ENCODE data around the gene RIOK3.
A peak's percentile ranks its signal among the peaks of the same experiment; 100 is the strongest.
"Not testable (repeated sequence)": the region's sequence is repeated elsewhere in the genome, so short reads cannot be mapped to it uniquely, and the experiment has no call there.

Gene RIOK3

DNA sequence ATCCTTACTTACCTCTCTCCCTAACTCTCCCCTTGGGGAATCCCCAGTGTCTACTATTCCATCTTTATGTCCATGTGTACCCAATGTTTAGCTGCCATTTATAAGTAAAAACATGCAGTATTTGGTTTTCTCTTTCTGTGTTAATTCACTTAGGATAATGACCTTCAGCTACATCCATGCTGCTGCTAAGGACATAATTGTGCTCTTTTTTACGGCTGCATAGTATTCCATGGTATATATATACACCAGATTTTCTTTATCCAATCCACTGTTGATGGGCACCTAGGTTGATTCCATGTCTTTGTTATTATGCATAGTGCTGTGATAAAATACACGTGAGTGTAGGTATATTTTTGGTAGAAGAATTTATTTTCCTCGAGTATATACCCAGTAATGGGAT is 24.3 kb upstream of the RIOK3 start:
- Histone ChIP-seq H3K9me3 (ENCODE audit: control insufficient read depth, insufficient read depth, low read length) (no peaks in the 10 kb centered on the region), H3K27me3 (ENCODE audit: control insufficient read depth, insufficient read depth, low read length) (no peaks in the 10 kb centered on the region), H3K36me3 (ENCODE audit: control insufficient read depth, insufficient read depth, low read length) (no peaks in the 10 kb centered on the region), H3K27ac (ENCODE audit: low read length) (no peak overlapping the region), H3K4me1 (ENCODE audit: control insufficient read depth, insufficient read depth, low read length) (no peaks in the 10 kb centered on the region), H3K4me3 (ENCODE audit: low read length) (no peak overlapping the region)
- DNase-seq (ENCODE audit: low read depth, low spot score), result no peak
- no CpG with 5 or more reads among the region's 3 CpGs for WGBS (ENCODE audit: insufficient coverage, insufficient read length)

DNA sequence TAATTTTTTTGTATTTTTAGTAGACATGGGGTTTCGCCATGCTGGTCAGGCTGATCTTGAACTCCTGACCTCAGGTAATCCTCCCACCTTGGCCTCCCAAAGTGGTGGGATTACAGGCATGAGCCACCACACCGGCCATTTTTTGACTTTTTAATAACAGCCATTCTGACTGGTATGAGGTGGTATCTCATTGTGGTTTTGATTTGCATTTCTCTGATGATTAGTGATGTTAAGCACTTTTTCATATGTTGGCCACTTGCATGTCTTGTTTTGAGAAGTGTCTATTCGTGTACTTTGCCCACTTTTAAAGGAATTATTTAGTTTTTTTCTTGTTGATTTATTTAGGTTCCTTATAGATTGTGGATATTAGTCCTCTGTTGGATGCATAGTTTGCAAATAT is 23.5 kb upstream of the RIOK3 start:
- whole genome bisulfite sequencing (ENCODE audit: insufficient coverage, insufficient read length), result no CpG with 5 or more reads among the region's 3 CpGs
- not testable (repeated sequence) for H3K9me3 ChIP-seq (ENCODE audit: control insufficient read depth, insufficient read depth, low read length); H3K4me1 ChIP-seq (ENCODE audit: control insufficient read depth, insufficient read depth, low read length); H3K36me3 ChIP-seq (ENCODE audit: control insufficient read depth, insufficient read depth, low read length); H3K27me3 ChIP-seq (ENCODE audit: control insufficient read depth, insufficient read depth, low read length); H3K27ac ChIP-seq (ENCODE audit: low read length); H3K4me3 ChIP-seq (ENCODE audit: low read length); DNase-seq (ENCODE audit: low read depth, low spot score)

DNA sequence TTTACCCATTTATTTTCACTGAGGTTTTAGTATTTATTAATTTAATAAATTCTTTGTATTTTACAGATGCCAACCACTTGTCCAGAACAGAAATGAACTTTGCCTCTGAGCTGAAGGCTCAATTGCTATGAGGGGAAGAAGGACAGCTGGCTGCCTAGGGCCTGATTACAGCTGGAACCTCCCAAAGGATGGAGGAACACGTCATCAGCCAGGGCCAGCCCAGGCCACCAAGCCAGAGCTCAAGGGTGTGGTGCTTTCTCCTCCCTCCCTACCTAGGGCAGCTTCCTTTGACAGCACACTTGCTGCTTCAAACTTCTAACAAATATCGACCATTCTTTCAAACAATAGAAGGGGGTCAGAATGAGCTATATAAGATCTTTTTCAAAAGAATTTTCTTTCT is 19.7 kb upstream of the RIOK3 start:
- no peak overlapping the region for H3K4me3 ChIP-seq (ENCODE audit: low read length)
- WGBS (ENCODE audit: insufficient coverage, insufficient read length), result no CpG with 5 or more reads among the region's 2 CpGs
- no peaks in the 10 kb centered on the region for H3K27me3 ChIP-seq (ENCODE audit: control insufficient read depth, insufficient read depth, low read length)
- peaks cover 2% of the 10 kb centered on the region; the same call in 1 of the 2 replicates for H3K4me1 ChIP-seq (ENCODE audit: control insufficient read depth, insufficient read depth, low read length)
- H3K36me3 ChIP-seq (ENCODE audit: control insufficient read depth, insufficient read depth, low read length), result no peaks in the 10 kb centered on the region
- no peaks in the 10 kb centered on the region for H3K9me3 ChIP-seq (ENCODE audit: control insufficient read depth, insufficient read depth, low read length)
- DNase-seq (ENCODE audit: low read depth, low spot score), result no peak
- no peak overlapping the region for H3K27ac ChIP-seq (ENCODE audit: low read length)

GRCh38 chr18:23437357-23438045 is 15.6 kb upstream of the RIOK3 start:
- Histone ChIP-seq H3K36me3 (ENCODE audit: control insufficient read depth, insufficient read depth, low read length) (no peaks in the 10 kb centered on the region), H3K27ac (ENCODE audit: low read length) (no peak overlapping the region), H3K27me3 (ENCODE audit: control insufficient read depth, insufficient read depth, low read length) (no peaks in the 10 kb centered on the region), H3K4me1 (ENCODE audit: control insufficient read depth, insufficient read depth, low read length) (peaks cover 2% of the 10 kb centered on the region; the same call in 1 of the 2 replicates), H3K9me3 (ENCODE audit: control insufficient read depth, insufficient read depth, low read length) (no peaks in the 10 kb centered on the region), H3K4me3 (ENCODE audit: low read length) (peak overlapping the region; percentile 97)
- DNase-seq (ENCODE audit: low read depth, low spot score), result peak; percentile 37
- no CpG with 5 or more reads among the region's 42 CpGs for WGBS (ENCODE audit: insufficient coverage, insufficient read length)

- WGBS (ENCODE audit: insufficient coverage, insufficient read length), result no CpG with 5 or more reads among the region's 5 CpGs
- H3K4me3 ChIP-seq (ENCODE audit: low read length), result no peak overlapping the region
- DNase-seq (ENCODE audit: low read depth, low spot score), result no peak
These were observed 15.1 kb upstream of the RIOK3 start for GRCh38 chr18:23438046-23438377.

GRCh38 chr18:23438608-23439366 is 14.3 kb upstream of the RIOK3 start:
- WGBS (ENCODE audit: insufficient coverage, insufficient read length), result no CpG with 5 or more reads among the region's 11 CpGs
- no peak overlapping the region for H3K27ac ChIP-seq (ENCODE audit: low read length)
- H3K4me3 ChIP-seq (ENCODE audit: low read length), result no peak overlapping the region

More at GRCh38 chr18:23438046-23438377, 15.1 kb upstream of the RIOK3 start:
- Histone ChIP-seq H3K9me3 (ENCODE audit: control insufficient read depth, insufficient read depth, low read length) (no peaks in the 10 kb centered on the region), H3K36me3 (ENCODE audit: control insufficient read depth, insufficient read depth, low read length) (no peaks in the 10 kb centered on the region), H3K27ac (ENCODE audit: low read length) (no peak overlapping the region), H3K4me1 (ENCODE audit: control insufficient read depth, insufficient read depth, low read length) (peaks cover 2% of the 10 kb centered on the region; the same call in 1 of the 2 replicates), H3K27me3 (ENCODE audit: control insufficient read depth, insufficient read depth, low read length) (no peaks in the 10 kb centered on the region)

DNA sequence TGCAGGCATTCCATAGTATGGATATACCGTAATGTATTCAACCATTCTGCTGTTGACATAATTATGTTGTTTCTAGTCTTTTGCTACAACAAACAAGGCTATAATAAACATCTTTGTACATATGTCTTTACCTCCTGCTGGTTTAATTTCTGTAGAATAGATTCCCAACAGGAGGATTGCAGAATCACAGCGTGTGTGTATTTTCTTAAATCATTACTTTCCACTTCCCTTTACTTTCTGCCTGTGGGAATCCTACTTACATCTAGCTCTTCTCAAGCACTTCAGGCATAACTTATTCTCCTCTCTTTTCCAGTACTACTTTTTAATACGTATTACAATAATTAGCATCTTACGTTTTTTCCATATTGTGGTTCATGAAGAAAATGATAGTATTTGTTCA is 13.0 kb upstream of the RIOK3 start:
- Histone ChIP-seq H3K27me3 (ENCODE audit: control insufficient read depth, insufficient read depth, low read length) (no peaks in the 10 kb centered on the region), H3K4me1 (ENCODE audit: control insufficient read depth, insufficient read depth, low read length) (peaks cover 2% of the 10 kb centered on the region; the same call in 1 of the 2 replicates), H3K36me3 (ENCODE audit: control insufficient read depth, insufficient read depth, low read length) (no peaks in the 10 kb centered on the region), H3K4me3 (ENCODE audit: low read length) (no peak overlapping the region), H3K9me3 (ENCODE audit: control insufficient read depth, insufficient read depth, low read length) (no peaks in the 10 kb centered on the region), H3K27ac (ENCODE audit: low read length) (no peak overlapping the region)
- no peak for DNase-seq (ENCODE audit: low read depth, low spot score)
- WGBS (ENCODE audit: insufficient coverage, insufficient read length), result no CpG with 5 or more reads among the region's 4 CpGs

More at GRCh38 chr18:23438608-23439366, 14.3 kb upstream of the RIOK3 start:
- H3K36me3 ChIP-seq (ENCODE audit: control insufficient read depth, insufficient read depth, low read length), result no peaks in the 10 kb centered on the region
- no peaks in the 10 kb centered on the region for H3K27me3 ChIP-seq (ENCODE audit: control insufficient read depth, insufficient read depth, low read length)
- H3K9me3 ChIP-seq (ENCODE audit: control insufficient read depth, insufficient read depth, low read length), result no peaks in the 10 kb centered on the region
- H3K4me1 ChIP-seq (ENCODE audit: control insufficient read depth, insufficient read depth, low read length), result peaks cover 2% of the 10 kb centered on the region; the same call in 1 of the 2 replicates
- no peak for DNase-seq (ENCODE audit: low read depth, low spot score)

- no peaks in the 10 kb centered on the region for H3K36me3 ChIP-seq (ENCODE audit: control insufficient read depth, insufficient read depth, low read length)
- WGBS (ENCODE audit: insufficient coverage, insufficient read length), result no CpG with 5 or more reads among the region's 3 CpGs
These were observed 10.1 kb upstream of the RIOK3 start for GRCh38 chr18:23442958-23443357.

GRCh38 chr18:23448291-23448690 is 4.8 kb upstream of the RIOK3 start:
- Histone ChIP-seq H3K27me3 (ENCODE audit: control insufficient read depth, insufficient read depth, low read length) (no peaks in the 10 kb centered on the region), H3K9me3 (ENCODE audit: control insufficient read depth, insufficient read depth, low read length) (no peaks in the 10 kb centered on the region), H3K27ac (ENCODE audit: low read length) (no peak overlapping the region), H3K4me1 (ENCODE audit: control insufficient read depth, insufficient read depth, low read length) (no peaks in the 10 kb centered on the region), H3K36me3 (ENCODE audit: control insufficient read depth, insufficient read depth, low read length) (no peaks in the 10 kb centered on the region), H3K4me3 (ENCODE audit: low read length) (no peak overlapping the region)
- no peak for DNase-seq (ENCODE audit: low read depth, low spot score)
- no CpG with 5 or more reads among the region's 1 CpG for WGBS (ENCODE audit: insufficient coverage, insufficient read length)

More at GRCh38 chr18:23442958-23443357, 10.1 kb upstream of the RIOK3 start:
- Histone ChIP-seq H3K27me3 (ENCODE audit: control insufficient read depth, insufficient read depth, low read length) (no peaks in the 10 kb centered on the region), H3K9me3 (ENCODE audit: control insufficient read depth, insufficient read depth, low read length) (no peaks in the 10 kb centered on the region), H3K4me3 (ENCODE audit: low read length) (no peak overlapping the region), H3K4me1 (ENCODE audit: control insufficient read depth, insufficient read depth, low read length) (no peaks in the 10 kb centered on the region), H3K27ac (ENCODE audit: low read length) (no peak overlapping the region)
- DNase-seq (ENCODE audit: low read depth, low spot score), result no peak

GRCh38 chr18:23450022-23450421 is 3.1 kb upstream of the RIOK3 start:
- WGBS (ENCODE audit: insufficient coverage, insufficient read length), result no CpG with 5 or more reads among the region's 4 CpGs
- H3K27me3 ChIP-seq (ENCODE audit: control insufficient read depth, insufficient read depth, low read length), result no peaks in the 10 kb centered on the region
- no peak for DNase-seq (ENCODE audit: low read depth, low spot score)
- H3K9me3 ChIP-seq (ENCODE audit: control insufficient read depth, insufficient read depth, low read length), result no peaks in the 10 kb centered on the region
- H3K4me3 ChIP-seq (ENCODE audit: low read length), result no peak overlapping the region
- no peaks in the 10 kb centered on the region for H3K36me3 ChIP-seq (ENCODE audit: control insufficient read depth, insufficient read depth, low read length)
- no peaks in the 10 kb centered on the region for H3K4me1 ChIP-seq (ENCODE audit: control insufficient read depth, insufficient read depth, low read length)
- H3K27ac ChIP-seq (ENCODE audit: low read length), result no peak overlapping the region
